Suprapubic skin (tissue), 3 donors: ENCODE results near the gene SEMA4A.

Experiments
- POLR2A ChIP-seq, 2 donors: fragments of 450-650 bp; IDR thresholded peaks; one replicate each; pipeline ENCODE4 v1.6.1; 2017; ENCODE audit warnings: antibody characterized with exemption in 2 of 2, mild to moderate bottlenecking in 2 of 2, moderate library complexity in 2 of 2
- TF ChIP-seq, protein P1 (sequence below), 2 donors: fragments of 200-600 bp in 1 of 2; fragments of 450-650 bp in 1 of 2; sonication (generic) in 1 of 2; IDR thresholded peaks; one replicate each; pipeline ENCODE4 v1.5.1; 2016 to 2019; ENCODE audit warnings: antibody characterized with exemption in 2 of 2, mild to moderate bottlenecking in 1 of 2, moderate library complexity in 1 of 2

DNA sequence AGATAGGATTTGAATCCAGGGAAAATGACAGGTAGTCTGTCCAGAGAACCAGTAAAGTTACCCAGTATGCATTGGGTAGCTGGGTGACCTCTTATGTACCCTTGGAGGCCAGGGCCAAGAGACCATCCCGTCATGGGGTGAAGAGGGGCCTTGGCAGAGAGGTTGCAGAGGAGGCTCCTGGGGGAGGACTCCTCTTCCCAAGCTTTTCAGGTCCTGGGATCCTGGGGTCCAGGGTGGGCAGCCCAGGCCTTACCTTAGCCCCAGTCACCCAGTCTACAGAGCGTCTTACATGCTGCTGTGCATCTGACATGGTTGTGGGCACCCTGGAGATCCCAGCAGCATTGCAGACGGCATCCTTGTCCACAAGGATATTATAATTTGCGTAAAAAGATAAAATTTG lies 73.4 kb downstream of the SEMA4A start:
- TF ChIP-seq, protein P1, sequence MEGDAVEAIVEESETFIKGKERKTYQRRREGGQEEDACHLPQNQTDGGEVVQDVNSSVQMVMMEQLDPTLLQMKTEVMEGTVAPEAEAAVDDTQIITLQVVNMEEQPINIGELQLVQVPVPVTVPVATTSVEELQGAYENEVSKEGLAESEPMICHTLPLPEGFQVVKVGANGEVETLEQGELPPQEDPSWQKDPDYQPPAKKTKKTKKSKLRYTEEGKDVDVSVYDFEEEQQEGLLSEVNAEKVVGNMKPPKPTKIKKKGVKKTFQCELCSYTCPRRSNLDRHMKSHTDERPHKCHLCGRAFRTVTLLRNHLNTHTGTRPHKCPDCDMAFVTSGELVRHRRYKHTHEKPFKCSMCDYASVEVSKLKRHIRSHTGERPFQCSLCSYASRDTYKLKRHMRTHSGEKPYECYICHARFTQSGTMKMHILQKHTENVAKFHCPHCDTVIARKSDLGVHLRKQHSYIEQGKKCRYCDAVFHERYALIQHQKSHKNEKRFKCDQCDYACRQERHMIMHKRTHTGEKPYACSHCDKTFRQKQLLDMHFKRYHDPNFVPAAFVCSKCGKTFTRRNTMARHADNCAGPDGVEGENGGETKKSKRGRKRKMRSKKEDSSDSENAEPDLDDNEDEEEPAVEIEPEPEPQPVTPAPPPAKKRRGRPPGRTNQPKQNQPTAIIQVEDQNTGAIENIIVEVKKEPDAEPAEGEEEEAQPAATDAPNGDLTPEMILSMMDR (IDR thresholded peaks at IDR 0.05) = no peak
- no peak for TF ChIP-seq POLR2A (IDR thresholded peaks at IDR 0.05)
